Left cardiac atrium (tissue), 4 donors: Measurements from ENCODE around the gene CLRN2. TPM values are rescaled to one million over a fixed set of nuclear protein-coding genes. Genes with fewer than 3 reads are reported as not detected.
"Not testable (repeated sequence)": the region's sequence is repeated elsewhere in the genome, so short reads cannot be mapped to it uniquely, and the experiment has no call there.

Experiments
- ATAC-seq, 2 donors: fragments of 200-7000 bp; cut with Tn5 transposase; one replicate each; pipeline ENCODE4 v1.9.1; 2020; ENCODE audit warnings: mild to moderate bottlenecking in 2 of 2, moderate library complexity in 2 of 2
- DNase-seq: peaks from one replicate; pipeline ENCODE4 v3.0.0-alpha.2; 2020
- intact Hi-C, 2 donors: fragments of 100-400 bp; cut with DNase I; formaldehyde crosslinking; loops; one replicate each; pipeline versions ENCODE4 v1.14.1 to v1.15.1; 2022 to 2023
- total RNA-seq, 2 donors: library from RNA; stranded (reverse); fragmentation: NEBNext Ultra II Directional; extraction: Animal tissue kit (Norgen Biotek cat#: 25700); gene quantifications; one replicate each; pipeline ENCODE4 v1.2.1, GENCODE V29; 2021
- donor health status: DM: no; HTN: yes; CAD: no.
- donor health status: DM: no; HTN: yes; CAD: no; lungs with severe emphysema.
- donor health status: DM: yes; HTN: yes; CAD: no.
- donor health status: Dilated cardiomyopathy.

Gene CLRN2
- total RNA-seq, 2 donors from 2014 or later: not detected

GRCh38 chr4:17565846-17566245 lies 50.9 kb downstream of the CLRN2 start:
- ATAC-seq (no peak), DNase-seq (no peak)
- intact Hi-C loops: no loop called here

GRCh38 chr4:17567271-17567670 lies 52.3 kb downstream of the CLRN2 start:
- intact Hi-C loops: no loop called here
- no peak for DNase-seq
- no peak for ATAC-seq

DNA sequence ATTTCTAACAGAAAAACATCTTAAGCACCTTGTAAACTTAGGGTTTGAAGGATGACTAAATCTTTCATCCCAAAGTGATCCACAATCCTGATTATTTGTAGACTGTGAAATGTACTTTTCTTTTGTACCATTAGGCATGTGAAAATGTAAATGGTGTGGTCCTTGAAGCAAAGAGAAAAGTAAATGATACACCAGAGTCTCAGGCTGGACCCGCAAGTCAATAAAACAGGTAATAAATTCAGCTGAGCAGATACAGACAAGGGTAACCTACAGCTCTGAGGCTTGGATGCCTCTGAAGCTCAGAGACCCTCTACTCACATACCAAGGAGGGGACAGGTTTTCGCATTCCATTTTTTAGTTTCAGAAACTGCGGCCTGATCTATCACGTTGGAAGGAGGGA lies 59.2 kb downstream of the CLRN2 start:
- intact Hi-C loops: no loop called here
- no peak for ATAC-seq
- DNase-seq: no peak

DNA sequence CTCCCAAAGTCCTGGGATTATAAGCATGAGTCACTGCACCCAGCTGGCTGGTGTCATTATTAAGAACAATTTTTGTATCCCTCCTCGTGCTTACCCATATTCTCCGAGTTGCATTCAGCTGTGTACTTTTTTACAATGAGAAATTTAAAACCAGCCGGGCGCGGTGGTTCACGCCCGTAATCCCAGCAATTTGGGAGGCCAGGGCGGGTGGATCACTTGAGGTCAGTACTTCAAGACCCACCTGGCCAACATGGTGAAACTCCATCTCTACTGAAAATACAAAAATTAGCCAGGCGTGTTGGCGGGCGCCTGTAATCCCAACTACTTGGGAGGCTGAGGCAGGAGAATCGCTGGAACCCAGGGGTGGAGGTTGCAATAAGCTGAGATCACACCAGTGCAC lies 60.2 kb downstream of the CLRN2 start:
- intact Hi-C loops: loop anchor here in 1 of 2 donors (5.0 kb wide), 1 partner anchor 37 kb away; the partner anchor contains the start of gene MED28
- not testable (repeated sequence) for DNase-seq, ATAC-seq

Other genes with a start within 250 kb of the CLRN2 start
- gene QDPR, start 3.1 kb upstream of the CLRN2 start, total RNA-seq: 10 to 100 TPM; 38.3 to 45.4 TPM
- gene LAP3, start 62.0 kb downstream of the CLRN2 start, total RNA-seq: 10 to 100 TPM; 60.6 to 76.8 TPM
- 10 to 100 TPM; 25.8 to 28.9 TPM for gene MED28, start 99.5 kb downstream of the CLRN2 start, total RNA-seq